ENCODE results near the gene GPR39.
"Not testable (repeated sequence)": the region's sequence is repeated elsewhere in the genome, so short reads cannot be mapped to it uniquely, and the experiment has no call there.

Gene GPR39

DNA sequence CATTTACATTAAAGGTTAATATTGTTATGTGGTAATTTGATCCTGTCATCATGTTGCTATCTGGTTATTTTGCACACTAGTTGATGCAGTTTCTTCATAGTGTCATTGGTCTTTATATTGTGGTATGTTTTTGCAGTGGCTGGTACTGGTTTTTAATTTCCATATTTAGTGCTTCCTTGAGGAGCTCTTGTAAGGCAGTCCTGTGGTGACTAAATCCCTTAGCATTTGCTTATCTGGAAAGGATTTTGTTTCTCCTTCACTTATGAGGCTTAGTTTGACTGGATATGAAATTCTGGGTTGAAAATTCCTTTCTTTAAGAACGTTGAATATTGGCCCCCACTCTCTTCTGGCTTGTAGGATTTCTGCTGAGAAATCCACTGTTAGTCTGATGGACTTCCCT lies 120.5 kb downstream of the GPR39 start:
- not testable (repeated sequence) for H3K36me3 ChIP-seq (ENCODE audit: insufficient read depth, low read length); H2AFZ ChIP-seq (ENCODE audit: low read length, unreplicated experiment); H3K4me1 ChIP-seq (ENCODE audit: control insufficient read depth, insufficient read depth, low read length, unreplicated experiment); H3K79me2 ChIP-seq (ENCODE audit: control insufficient read depth, insufficient read depth, low read length, unreplicated experiment); H3K4me3 ChIP-seq (ENCODE audit: low read depth, low read length); H3K27me3 ChIP-seq (ENCODE audit: insufficient read depth, low read length); H3K27ac ChIP-seq (ENCODE audit: low read depth, low read length)

DNA sequence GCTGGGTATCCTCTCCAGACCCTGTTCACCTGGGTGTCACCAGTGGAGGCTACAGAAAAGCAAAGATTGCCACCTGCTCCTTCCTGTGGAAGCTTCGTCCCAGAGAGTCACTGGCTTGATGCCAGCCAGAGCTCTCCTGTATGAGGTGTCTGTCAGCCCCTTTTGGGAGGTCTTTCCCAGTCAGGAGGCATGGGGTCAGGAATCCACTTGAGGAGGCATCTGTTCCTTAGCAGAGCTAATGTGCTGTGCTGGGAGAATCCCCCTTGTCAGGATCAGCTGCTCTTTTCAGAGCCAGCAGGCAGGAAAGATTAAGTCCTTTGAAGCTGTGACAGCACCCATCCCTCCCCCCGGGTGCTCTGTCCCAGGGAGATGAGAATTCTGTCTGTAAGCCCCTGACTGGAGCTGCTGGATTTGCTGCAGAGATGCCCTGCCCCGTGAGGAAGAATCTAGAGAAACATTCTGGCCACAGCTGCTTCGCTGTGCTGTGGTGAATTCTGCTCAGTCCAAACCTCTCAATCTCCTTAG lies 121.8 kb downstream of the GPR39 start:
- H3K4me1 ChIP-seq (ENCODE audit: control insufficient read depth, insufficient read depth, low read length, unreplicated experiment), result no peaks in the 10 kb centered on the region
- no peaks in the 10 kb centered on the region for H3K27me3 ChIP-seq (ENCODE audit: insufficient read depth, low read length)
- no peaks in the 10 kb centered on the region for H3K36me3 ChIP-seq (ENCODE audit: insufficient read depth, low read length)
- H3K4me3 ChIP-seq (ENCODE audit: low read depth, low read length), result no peak overlapping the region
- no peaks in the 10 kb centered on the region for H3K79me2 ChIP-seq (ENCODE audit: control insufficient read depth, insufficient read depth, low read length, unreplicated experiment)
- no peak overlapping the region for H2AFZ ChIP-seq (ENCODE audit: low read length, unreplicated experiment)
- H3K27ac ChIP-seq (ENCODE audit: low read depth, low read length), result no peak overlapping the region

DNA sequence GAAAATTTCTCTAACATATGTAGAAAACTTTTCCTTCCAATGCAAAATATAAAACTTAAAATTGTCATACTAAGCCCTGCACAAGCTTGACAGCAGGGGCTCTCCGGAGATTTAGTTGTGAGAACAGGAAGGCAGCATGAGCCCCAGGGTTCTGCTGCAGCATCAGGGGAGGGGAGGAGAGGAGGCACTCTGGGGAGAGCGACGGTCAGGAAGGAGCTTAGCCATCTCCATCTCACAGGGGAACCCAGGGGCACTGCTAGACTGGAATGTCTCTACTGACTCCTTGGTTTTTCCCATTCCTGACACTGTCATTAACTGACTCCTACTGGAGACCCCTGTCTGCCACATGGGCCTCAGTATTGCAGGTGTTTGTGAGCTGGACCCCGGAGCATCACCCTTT lies 123.6 kb downstream of the GPR39 start:
- no peaks in the 10 kb centered on the region for H3K4me1 ChIP-seq (ENCODE audit: control insufficient read depth, insufficient read depth, low read length, unreplicated experiment)
- H3K4me3 ChIP-seq (ENCODE audit: low read depth, low read length), result no peak overlapping the region
- H3K27me3 ChIP-seq (ENCODE audit: insufficient read depth, low read length), result no peaks in the 10 kb centered on the region
- H2AFZ ChIP-seq (ENCODE audit: low read length, unreplicated experiment), result no peak overlapping the region
- H3K27ac ChIP-seq (ENCODE audit: low read depth, low read length), result no peak overlapping the region
- no peaks in the 10 kb centered on the region for H3K36me3 ChIP-seq (ENCODE audit: insufficient read depth, low read length)
- no peaks in the 10 kb centered on the region for H3K79me2 ChIP-seq (ENCODE audit: control insufficient read depth, insufficient read depth, low read length, unreplicated experiment)

DNA sequence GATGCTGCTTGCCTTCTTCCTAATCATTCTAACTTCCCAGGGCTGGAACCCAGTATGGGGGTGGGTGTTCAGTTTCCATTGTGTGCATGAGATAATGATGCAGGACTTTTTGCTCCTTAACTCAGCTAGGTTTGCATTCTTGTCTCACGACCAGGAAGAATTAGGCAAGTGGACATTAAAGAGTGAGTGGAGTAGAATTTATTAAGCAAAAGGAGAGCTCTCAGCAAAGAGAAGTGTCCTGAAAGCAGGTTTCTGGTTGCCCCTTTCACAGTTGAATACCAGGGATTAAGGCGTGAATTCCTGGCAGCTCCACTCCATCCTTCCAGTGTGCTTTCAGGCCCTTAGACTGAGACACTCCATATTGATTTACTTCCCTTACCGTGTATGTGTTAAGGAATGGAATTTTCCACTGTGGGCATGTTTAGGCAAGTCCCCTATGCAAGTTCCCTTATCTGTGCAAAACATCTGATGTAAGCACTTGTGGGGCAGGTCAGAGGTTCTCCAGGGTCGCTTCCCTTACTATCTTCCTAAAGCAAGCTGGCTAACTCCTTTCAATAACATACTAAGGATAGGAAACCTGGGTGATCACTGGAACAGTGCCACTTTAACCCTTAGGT lies 126.5 kb downstream of the GPR39 start:
- Histone ChIP-seq H3K27ac (ENCODE audit: low read depth, low read length) (no peak overlapping the region), H3K4me3 (ENCODE audit: low read depth, low read length) (no peak overlapping the region), H3K79me2 (ENCODE audit: control insufficient read depth, insufficient read depth, low read length, unreplicated experiment) (no peaks in the 10 kb centered on the region), H2AFZ (ENCODE audit: low read length, unreplicated experiment) (no peak overlapping the region), H3K4me1 (ENCODE audit: control insufficient read depth, insufficient read depth, low read length, unreplicated experiment) (no peaks in the 10 kb centered on the region), H3K27me3 (ENCODE audit: insufficient read depth, low read length) (no peaks in the 10 kb centered on the region), H3K36me3 (ENCODE audit: insufficient read depth, low read length) (no peaks in the 10 kb centered on the region)

DNA sequence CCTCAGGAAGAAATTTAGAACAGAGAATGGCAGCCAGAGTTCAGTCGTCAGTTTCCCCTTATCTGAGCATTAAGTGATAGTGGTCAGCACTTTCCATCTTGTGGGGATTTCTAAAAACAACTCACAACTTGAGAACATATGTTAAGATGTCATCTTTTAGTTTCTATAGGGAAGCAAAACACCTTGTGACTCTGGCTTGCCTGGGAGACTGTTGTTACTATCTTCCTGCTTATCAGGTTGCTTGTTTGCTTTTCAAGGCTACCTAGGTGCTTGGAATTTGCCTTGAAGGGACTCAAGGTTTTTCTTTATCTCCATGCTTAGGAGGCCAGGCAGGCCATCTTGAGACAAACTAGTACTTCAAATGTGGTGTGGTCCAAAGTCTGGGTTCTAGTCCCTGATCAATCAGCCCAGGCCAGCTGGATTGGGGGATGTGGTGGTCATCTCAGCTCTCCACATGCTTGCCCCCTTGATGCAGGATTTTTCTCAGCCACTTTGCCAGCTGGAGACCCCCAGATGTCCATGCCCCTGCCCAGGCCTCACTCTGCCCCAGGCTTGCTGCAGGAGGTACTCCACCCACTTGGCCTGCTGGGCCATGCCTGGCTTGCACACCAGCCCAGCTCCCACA lies 127.5 kb downstream of the GPR39 start:
- no peaks in the 10 kb centered on the region for H3K27me3 ChIP-seq (ENCODE audit: insufficient read depth, low read length)
- H3K36me3 ChIP-seq (ENCODE audit: insufficient read depth, low read length), result no peaks in the 10 kb centered on the region
- no peaks in the 10 kb centered on the region for H3K79me2 ChIP-seq (ENCODE audit: control insufficient read depth, insufficient read depth, low read length, unreplicated experiment)
- H3K27ac ChIP-seq (ENCODE audit: low read depth, low read length), result no peak overlapping the region
- no peak overlapping the region for H3K4me3 ChIP-seq (ENCODE audit: low read depth, low read length)
- H2AFZ ChIP-seq (ENCODE audit: low read length, unreplicated experiment), result no peak overlapping the region
- no peaks in the 10 kb centered on the region for H3K4me1 ChIP-seq (ENCODE audit: control insufficient read depth, insufficient read depth, low read length, unreplicated experiment)

DNA sequence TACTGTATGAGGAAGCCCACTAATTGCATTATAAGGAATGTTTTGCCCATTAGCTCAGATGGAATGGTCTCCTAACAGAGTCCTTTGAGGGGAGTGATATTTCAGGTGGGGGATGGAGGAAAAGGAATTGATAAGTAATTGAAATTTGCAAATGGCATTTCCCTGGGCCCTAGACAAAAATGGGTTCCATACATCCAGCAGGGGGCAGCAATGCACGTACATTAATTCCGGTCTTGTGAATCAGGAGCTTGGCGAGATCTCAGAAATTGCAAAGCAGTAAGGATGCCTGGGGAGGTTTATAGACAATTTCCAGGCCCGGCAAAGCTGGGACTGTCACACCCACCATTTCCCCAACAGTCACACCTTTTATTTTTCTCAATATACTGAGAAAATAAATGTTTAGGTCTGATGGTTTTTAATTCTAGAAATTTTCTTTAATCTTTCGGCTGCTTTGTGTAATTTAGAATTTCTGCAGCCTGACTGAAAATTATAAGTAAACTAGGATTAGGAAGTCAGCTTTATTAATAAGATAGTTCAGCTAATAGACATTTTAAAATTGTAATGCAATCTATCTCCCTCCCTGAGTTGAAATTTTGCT lies 130.6 kb downstream of the GPR39 start:
- Histone ChIP-seq H3K27ac (ENCODE audit: low read depth, low read length) (no peak overlapping the region), H3K36me3 (ENCODE audit: insufficient read depth, low read length) (no peaks in the 10 kb centered on the region), H3K79me2 (ENCODE audit: control insufficient read depth, insufficient read depth, low read length, unreplicated experiment) (no peaks in the 10 kb centered on the region), H3K4me1 (ENCODE audit: control insufficient read depth, insufficient read depth, low read length, unreplicated experiment) (peaks cover 5% of the 10 kb centered on the region), H2AFZ (ENCODE audit: low read length, unreplicated experiment) (no peak overlapping the region), H3K27me3 (ENCODE audit: insufficient read depth, low read length) (no peaks in the 10 kb centered on the region), H3K4me3 (ENCODE audit: low read depth, low read length) (no peak overlapping the region)

DNA sequence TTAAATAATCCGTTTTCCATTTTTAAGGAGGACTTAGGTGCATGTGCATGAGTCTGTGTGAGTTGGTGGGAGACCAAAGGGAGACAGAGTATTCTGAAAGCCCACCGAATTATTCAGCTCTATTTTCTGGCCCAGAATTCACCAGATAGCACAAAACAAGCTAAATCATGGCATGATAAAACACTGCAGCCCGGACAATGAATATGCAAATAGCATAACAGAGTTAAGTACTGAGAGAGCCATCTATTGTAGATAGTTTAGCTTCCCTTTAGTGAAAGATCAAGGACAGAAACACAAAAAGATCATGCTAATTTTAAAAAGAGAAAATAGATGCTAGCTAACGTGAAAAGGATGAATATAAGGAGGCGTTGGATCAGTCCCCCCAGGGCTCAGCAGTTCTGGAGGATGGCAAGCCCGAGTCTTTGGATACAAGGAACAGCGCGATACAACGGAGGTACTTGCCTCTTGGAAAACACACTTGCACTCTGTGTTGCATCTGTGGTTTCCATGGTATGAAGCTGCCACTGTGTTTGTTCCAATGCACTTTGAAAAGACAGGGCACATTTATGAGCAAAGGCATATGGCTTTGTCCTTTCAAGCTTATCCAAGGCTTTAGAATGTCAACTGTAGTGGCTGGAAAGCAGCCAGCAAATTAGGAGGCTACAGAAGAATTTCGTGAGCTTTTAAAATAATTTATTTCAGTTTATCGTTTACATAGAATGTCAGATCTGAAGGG lies 133.5 kb downstream of the GPR39 start:
- Histone ChIP-seq H2AFZ (ENCODE audit: low read length, unreplicated experiment) (no peak overlapping the region), H3K27me3 (ENCODE audit: insufficient read depth, low read length) (no peaks in the 10 kb centered on the region), H3K36me3 (ENCODE audit: insufficient read depth, low read length) (no peaks in the 10 kb centered on the region), H3K27ac (ENCODE audit: low read depth, low read length) (no peak overlapping the region), H3K4me3 (ENCODE audit: low read depth, low read length) (no peak overlapping the region), H3K79me2 (ENCODE audit: control insufficient read depth, insufficient read depth, low read length, unreplicated experiment) (no peaks in the 10 kb centered on the region), H3K4me1 (ENCODE audit: control insufficient read depth, insufficient read depth, low read length, unreplicated experiment) (peaks cover 5% of the 10 kb centered on the region)

DNA sequence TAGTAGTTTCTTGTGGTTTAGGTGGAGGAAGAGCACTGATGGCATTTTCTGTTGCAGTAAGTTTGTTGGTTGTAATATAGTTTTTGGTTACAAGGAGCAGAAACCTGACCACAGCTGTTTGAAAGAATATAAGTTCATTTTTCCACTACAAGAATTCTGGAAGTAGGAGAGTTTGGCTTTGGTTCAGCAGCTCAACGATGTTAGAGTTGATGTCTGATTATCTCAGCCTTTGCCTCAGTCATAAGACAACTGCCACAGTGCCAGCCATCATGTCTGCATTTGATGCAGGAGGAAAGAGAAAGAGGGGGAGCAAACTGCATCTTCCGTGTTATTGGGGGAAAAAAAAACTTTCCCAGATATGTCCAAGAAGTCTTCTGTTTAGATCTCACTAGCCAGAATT lies 134.3 kb downstream of the GPR39 start:
- Histone ChIP-seq H3K36me3 (ENCODE audit: insufficient read depth, low read length) (no peaks in the 10 kb centered on the region), H3K4me1 (ENCODE audit: control insufficient read depth, insufficient read depth, low read length, unreplicated experiment) (peaks cover 5% of the 10 kb centered on the region), H3K4me3 (ENCODE audit: low read depth, low read length) (no peak overlapping the region), H2AFZ (ENCODE audit: low read length, unreplicated experiment) (no peak overlapping the region), H3K79me2 (ENCODE audit: control insufficient read depth, insufficient read depth, low read length, unreplicated experiment) (no peaks in the 10 kb centered on the region), H3K27ac (ENCODE audit: low read depth, low read length) (no peak overlapping the region), H3K27me3 (ENCODE audit: insufficient read depth, low read length) (no peaks in the 10 kb centered on the region)

DNA sequence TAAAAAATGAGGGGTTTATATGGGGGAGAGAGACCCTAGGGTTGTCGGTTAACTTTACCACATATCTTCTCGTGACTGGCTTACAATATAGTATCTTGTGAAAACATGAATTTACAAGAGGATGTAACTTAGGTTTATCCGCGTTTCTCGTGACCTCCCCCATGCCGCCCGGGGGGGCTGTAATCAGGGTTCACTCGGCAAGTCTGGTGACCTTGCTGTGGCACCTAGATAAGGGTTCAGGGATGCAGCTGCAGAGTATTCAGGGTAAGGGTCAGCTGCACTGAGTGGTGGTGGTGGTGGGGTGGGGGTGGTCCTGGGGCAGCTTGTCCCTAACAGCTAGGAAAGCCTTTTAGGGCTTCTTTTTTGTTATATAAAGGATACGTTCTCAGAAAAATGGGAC lies 141.1 kb downstream of the GPR39 start:
- H2AFZ ChIP-seq (ENCODE audit: low read length, unreplicated experiment), result no peak overlapping the region
- H3K27me3 ChIP-seq (ENCODE audit: insufficient read depth, low read length), result no peaks in the 10 kb centered on the region
- no peaks in the 10 kb centered on the region for H3K79me2 ChIP-seq (ENCODE audit: control insufficient read depth, insufficient read depth, low read length, unreplicated experiment)
- H3K36me3 ChIP-seq (ENCODE audit: insufficient read depth, low read length), result no peaks in the 10 kb centered on the region
- H3K4me3 ChIP-seq (ENCODE audit: low read depth, low read length), result no peak overlapping the region
- no peaks in the 10 kb centered on the region for H3K4me1 ChIP-seq (ENCODE audit: control insufficient read depth, insufficient read depth, low read length, unreplicated experiment)
- no peak overlapping the region for H3K27ac ChIP-seq (ENCODE audit: low read depth, low read length)

DNA sequence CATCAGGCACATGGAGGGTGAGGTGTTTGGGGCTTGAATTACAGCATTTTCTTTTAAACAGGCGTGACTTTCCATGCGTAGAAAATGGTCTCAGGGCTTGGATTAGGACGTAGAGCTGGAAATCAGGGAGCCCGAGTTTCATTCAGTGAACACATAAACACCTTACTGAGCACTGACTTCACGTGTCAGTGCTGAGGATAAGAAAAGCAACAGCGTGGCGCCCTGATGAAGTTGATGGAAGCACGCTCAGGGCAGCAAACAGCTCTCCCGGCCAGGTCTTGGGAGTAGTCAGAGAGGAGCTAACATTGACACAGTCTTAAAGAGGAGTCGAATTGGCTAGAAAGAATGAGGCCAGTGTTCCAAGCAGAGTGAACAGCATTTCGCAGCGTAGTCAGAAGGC lies 142.7 kb downstream of the GPR39 start:
- no peaks in the 10 kb centered on the region for H3K27me3 ChIP-seq (ENCODE audit: insufficient read depth, low read length)
- no peaks in the 10 kb centered on the region for H3K79me2 ChIP-seq (ENCODE audit: control insufficient read depth, insufficient read depth, low read length, unreplicated experiment)
- no peak overlapping the region for H3K27ac ChIP-seq (ENCODE audit: low read depth, low read length)
- no peak overlapping the region for H3K4me3 ChIP-seq (ENCODE audit: low read depth, low read length)
- H3K4me1 ChIP-seq (ENCODE audit: control insufficient read depth, insufficient read depth, low read length, unreplicated experiment), result no peaks in the 10 kb centered on the region
- H3K36me3 ChIP-seq (ENCODE audit: insufficient read depth, low read length), result no peaks in the 10 kb centered on the region
- no peak overlapping the region for H2AFZ ChIP-seq (ENCODE audit: low read length, unreplicated experiment)

Measured in ACC112 (cell line).